ENCODE data around the gene NOM1. TPM values are rescaled to one million over a fixed set of nuclear protein-coding genes. Genes with fewer than 3 reads are reported as not detected.
"Not testable (repeated sequence)": the region's sequence is repeated elsewhere in the genome, so short reads cannot be mapped to it uniquely, and the experiment has no call there.

The NOM1 gene
- total RNA-seq, 2 experiments from 2014 or later = 33.4 to 35.6 TPM

DNA sequence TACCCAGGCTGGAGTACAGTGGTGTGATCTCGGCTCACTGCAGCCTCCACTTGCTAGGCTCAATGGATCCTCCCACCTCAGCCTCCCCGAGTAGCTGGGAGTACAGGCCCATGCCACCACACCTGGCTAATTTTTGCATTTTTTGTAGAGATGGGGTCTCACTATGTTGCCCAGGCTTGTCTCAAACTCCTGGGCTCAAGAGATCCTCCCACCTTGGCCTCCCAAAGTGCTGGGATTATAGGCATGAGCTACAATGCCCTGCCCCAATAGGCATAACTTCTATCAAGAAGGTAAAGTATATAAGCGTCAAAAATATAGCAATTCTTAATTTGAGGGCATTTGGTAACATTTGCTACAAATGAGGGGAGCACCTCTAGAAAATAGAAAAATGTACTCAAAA lies 12.7 kb upstream of the NOM1 start:
- POLR2A ChIA-PET, CTCF ChIA-PET: not testable (repeated sequence)

DNA sequence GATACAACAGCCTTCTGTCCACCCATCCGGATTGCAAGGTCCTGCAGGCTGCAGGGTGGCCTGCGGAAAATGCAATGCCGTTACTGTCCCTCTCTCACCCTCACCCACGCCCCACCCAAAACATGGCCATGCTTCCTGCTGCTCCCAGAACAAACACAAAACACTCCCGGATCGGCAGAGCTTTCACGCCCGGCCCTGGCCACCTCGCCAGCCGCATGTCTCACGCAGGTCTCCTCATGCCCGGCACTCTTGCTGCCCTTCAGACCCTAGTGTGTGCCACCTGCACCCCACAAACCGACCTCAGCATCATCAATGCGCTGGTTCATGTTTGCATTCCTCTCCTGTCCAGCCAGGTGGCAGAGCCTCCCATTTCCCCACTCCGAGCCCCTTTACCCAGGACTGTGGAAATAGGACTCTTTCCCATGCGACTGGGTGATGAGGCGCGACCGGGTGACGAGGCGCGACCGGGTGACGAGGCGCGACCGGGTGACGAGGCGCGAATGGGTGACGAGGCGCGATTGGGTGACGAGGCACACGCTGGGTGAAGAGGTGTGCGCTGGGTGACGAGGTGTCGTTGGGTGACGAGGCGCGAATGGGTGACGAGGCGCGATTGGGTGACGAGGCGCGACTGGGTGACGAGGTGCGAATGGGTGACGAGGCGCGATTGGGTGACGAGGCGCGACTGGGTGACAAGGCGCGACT lies 8.9 kb upstream of the NOM1 start:
- ChIA-PET POLR2A (no interaction called here), CTCF (no interaction called here)

- CTCF ChIA-PET = no interaction called here
- POLR2A ChIA-PET = no interaction called here
These were observed 7.9 kb upstream of the NOM1 start for GRCh38 chr7:156941393-156942182.

GRCh38 chr7:156942708-156943090 lies 6.8 kb upstream of the NOM1 start:
- CTCF ChIA-PET = no interaction called here

GRCh38 chr7:156943091-156944041 lies 6.1 kb upstream of the NOM1 start:
- CTCF ChIA-PET = no interaction called here
- POLR2A ChIA-PET = interaction anchor here (0.7 kb wide), 1 partner anchor 50 kb away, joined by 3 read pairs; the partner anchor contains the start of gene LMBR1

More at GRCh38 chr7:156942708-156943090, 6.8 kb upstream of the NOM1 start:
- POLR2A ChIA-PET = interaction anchor here (0.7 kb wide), 1 partner anchor 49 kb away, joined by 3 read pairs; the partner anchor contains the start of gene LMBR1

DNA sequence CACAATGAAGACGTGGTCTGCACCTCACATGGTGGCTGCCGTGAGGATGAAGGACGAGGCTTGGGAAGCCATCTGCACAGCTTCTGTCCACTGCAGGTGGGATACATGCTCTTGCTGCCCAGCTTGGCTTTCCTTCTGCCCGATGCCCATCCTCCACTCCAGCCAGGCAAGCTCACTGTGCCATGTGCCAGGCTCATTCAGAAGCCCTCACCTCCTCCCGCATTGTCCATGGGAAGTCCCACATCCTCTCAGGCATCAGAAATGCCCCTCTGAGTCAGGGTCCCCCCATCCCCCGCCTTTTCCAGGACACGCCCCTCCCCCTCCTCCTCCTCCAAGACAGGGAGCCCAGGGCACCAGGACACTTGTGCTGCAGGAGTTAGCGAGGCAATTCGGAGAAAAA lies 4.6 kb upstream of the NOM1 start:
- POLR2A ChIA-PET = no interaction called here
- CTCF ChIA-PET = no interaction called here

GRCh38 chr7:156947120-156947843 lies 2.2 kb upstream of the NOM1 start:
- ChIA-PET CTCF (no interaction called here), POLR2A (no interaction called here)

DNA sequence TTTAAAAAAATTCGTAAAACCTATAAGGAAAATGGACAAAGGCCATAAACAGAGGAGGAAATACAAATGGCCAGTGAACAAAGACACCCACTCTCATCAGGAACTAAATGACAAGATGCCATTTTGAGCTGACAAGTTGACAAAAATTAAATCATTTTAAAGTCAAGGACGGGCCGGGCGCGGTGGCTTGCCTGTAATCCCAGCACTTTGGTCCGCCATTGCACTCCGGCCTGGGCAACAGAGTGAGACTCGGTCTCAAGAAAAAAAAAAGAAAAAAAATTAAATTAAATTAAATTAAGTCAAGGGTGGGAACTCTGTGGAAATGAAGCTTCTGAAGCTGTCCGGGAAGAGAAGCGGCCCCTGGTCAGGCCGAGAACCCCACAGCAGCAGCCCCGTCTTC lies 1.2 kb upstream of the NOM1 start:
- POLR2A ChIA-PET = no interaction called here
- CTCF ChIA-PET = interaction anchor here (1.0 to 1.5 kb wide), 4 partner anchors 22 to 55 kb away, joined by 3 to 4 read pairs (median 3); partner anchors contain the start of gene LMBR1

DNA sequence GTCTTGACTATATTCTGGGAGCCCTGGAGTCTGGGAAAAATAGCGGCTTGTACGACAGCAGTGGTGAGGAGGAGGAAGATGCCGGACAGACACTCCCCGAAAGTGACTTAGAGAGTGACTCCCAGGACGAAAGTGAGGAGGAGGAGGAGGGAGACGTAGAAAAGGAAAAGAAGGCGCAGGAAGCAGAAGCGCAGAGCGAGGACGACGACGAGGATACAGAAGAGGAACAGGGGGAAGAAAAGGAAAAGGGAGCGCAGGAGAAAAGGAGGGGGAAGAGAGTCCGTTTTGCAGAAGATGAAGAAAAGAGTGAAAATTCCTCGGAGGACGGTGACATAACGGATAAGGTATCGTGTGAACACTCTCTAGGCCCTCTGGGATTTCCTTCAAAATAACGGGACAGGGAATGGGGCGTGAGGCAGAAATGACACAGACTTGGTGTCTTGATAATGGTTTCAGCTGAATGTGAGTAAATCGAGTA lies 908 bp downstream of the NOM1 start:
- CTCF ChIA-PET = interaction anchor here (0.6 to 1.6 kb wide), 5 partner anchors 10 to 78 kb away, joined by 3 to 10 read pairs (median 3); partner anchors contain the start of gene LMBR1
- POLR2A ChIA-PET = interaction anchor here (0.7 to 1.5 kb wide), 2 partner anchors 57 to 189 kb away, joined by 3 to 6 read pairs; partner anchors contain the start of gene LMBR1

GRCh38 chr7:156953215-156953614 lies 3.7 kb downstream of the NOM1 start:
- CTCF ChIA-PET, POLR2A ChIA-PET: not testable (repeated sequence)

DNA sequence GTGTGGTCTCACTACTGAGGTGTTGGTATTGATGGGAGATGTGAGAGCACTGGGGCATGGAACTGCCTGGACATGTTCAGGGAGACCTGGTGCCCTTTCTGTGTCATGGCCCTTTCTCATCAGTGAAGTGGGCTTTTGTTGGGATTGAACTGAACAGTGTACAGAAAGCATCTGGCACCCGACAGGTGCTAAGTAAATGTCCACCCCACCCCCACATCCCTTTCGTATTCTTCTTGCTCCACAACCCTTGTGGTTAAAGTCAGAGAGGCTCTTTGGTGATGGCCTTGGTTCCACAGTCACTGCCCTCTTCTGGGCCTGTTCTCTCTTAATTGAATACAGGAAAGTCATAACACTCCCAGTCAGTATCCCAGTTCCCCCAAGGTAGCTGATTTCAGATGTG lies 5.4 kb downstream of the NOM1 start:
- ChIA-PET POLR2A (no interaction called here), CTCF (no interaction called here)

DNA sequence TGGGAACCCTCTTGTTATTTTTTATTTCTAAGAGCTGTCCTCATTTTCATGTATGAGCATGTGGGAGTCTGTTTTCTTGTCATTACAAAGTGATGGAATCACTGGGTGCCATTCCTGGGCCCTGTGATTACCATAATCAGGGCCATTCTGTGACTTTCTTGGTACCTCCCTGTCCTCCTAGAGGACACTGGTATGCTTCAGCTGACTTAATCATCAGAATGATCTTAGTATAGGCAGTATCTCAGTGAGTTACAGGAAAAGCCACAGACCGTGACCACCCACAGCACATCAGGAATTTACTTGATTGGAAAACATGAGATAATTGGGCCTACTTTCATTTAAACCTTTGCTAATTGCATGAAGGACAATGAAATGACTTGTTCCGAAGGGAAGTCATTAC lies 7.2 kb downstream of the NOM1 start:
- ChIA-PET POLR2A (no interaction called here), CTCF (interaction anchor here (1.5 kb wide), 1 partner anchor 12 kb away, joined by 4 read pairs; no protein-coding TSS in a partner anchor)

DNA sequence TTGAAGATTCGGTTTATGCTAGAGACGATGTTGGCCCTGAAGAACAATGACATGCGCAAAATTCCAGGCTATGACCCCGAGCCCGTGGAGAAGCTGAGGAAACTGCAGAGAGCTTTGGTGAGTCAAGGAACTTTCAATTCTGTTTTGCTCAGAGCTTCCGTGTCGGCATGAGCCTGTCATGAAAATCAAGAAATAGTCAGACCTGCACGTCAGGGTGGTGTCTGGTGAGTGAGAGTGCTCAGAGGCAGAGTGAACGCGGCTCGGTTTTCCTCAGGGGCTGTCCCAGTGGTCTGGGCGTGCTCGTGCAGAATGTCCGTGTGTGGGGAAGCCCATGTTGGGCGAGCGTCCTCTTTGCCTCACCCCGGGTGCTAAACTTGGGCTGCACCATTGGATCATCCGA lies 12.6 kb downstream of the NOM1 start:
- ChIA-PET CTCF (interaction anchor here (0.5 kb wide), 1 partner anchor 1705 kb away, joined by 3 read pairs; no protein-coding TSS in a partner anchor), POLR2A (no interaction called here)

- POLR2A ChIA-PET = no interaction called here
- CTCF ChIA-PET = no interaction called here
These were observed 13.4 kb downstream of the NOM1 start for GRCh38 chr7:156962897-156963296.

DNA sequence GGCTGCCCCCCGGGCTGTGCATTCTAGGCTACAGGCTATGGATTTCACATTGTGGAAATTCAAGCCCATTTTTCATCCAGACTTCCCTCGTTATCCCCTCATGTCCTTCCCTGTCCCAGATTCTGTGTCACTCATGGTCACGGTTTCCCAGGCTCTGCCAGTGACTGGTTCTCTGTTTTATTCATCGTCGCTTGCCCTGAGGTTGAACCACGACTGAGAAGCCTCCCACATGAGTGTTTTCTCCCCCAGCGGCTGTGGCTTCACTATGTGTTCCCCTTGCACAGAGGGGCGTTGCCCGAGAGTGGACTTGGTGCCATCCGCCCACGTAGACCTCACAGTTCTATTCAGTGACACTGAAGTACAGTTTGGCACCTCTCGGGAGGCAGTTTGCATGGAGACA lies 14.0 kb downstream of the NOM1 start:
- ChIA-PET CTCF (interaction anchor here (1.4 kb wide), 1 partner anchor 14 kb away, joined by 4 read pairs; the partner anchor contains the start of gene NOM1), POLR2A (no interaction called here)

- POLR2A ChIA-PET = no interaction called here
- CTCF ChIA-PET = no interaction called here
These were observed 15.5 kb downstream of the NOM1 start for GRCh38 chr7:156964971-156965370.

DNA sequence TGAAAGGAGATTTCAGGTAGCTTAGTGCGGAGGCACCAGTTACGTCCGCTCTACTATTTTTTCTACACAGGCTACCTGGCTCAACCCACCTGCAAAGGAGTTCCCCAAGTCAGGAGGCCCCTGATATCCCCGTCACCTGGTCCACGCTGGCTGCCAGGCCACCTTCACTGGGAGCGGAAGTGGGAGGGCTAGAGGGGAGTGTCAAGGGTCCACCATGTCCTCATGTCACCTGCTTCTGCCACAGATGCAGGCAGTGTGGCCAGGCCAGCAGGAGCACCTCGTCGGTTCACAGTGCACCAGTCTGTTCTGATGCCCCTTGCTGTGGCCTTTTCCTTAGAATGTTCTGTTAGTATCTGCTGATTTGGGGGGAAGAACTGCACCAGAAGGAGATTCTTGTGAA lies 16.9 kb downstream of the NOM1 start:
- ChIA-PET POLR2A (no interaction called here), CTCF (no interaction called here)

GRCh38 chr7:156968183-156968582 lies 18.7 kb downstream of the NOM1 start:
- POLR2A ChIA-PET = no interaction called here

DNA sequence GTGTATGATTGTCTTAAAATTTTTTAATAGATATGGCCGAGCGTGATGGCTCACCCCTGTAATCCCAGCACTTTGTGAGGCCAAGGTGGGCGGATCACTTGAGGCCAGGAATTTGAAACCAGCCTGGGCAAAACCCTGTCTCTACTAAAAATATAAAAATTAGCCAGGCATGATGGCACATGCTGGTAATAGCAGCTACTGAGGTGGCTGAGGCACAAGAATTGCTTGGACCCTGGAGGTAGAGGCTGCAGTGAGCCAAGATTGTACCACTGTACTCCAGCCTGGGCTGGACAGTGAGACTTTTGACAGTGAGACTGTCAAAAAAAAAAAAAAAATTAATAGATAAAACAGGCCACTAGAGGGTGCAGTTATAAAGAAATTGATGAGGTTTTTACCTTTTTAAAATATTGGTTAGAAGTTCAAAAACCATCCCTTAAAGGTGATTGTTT lies 20.5 kb downstream of the NOM1 start:
- CTCF ChIA-PET = interaction anchor here (0.7 to 1.1 kb wide), 3 partner anchors 121 to 256 kb away, joined by 3 to 5 read pairs (median 3); no protein-coding TSS in a partner anchor
- POLR2A ChIA-PET = interaction anchor here (0.7 kb wide), 1 partner anchor 17 kb away, joined by 6 read pairs; no protein-coding TSS in a partner anchor

More at GRCh38 chr7:156968183-156968582, 18.7 kb downstream of the NOM1 start:
- CTCF ChIA-PET = no interaction called here
